Amygdala (tissue), 56 donors: ENCODE results near the gene BMPER.

Experiments used
- DNase-seq, 56 donors: peaks; one replicate each; lab custom pipeline; 2025; lab: John Stamatoyannopoulos, UW

The BMPER gene

DNA sequence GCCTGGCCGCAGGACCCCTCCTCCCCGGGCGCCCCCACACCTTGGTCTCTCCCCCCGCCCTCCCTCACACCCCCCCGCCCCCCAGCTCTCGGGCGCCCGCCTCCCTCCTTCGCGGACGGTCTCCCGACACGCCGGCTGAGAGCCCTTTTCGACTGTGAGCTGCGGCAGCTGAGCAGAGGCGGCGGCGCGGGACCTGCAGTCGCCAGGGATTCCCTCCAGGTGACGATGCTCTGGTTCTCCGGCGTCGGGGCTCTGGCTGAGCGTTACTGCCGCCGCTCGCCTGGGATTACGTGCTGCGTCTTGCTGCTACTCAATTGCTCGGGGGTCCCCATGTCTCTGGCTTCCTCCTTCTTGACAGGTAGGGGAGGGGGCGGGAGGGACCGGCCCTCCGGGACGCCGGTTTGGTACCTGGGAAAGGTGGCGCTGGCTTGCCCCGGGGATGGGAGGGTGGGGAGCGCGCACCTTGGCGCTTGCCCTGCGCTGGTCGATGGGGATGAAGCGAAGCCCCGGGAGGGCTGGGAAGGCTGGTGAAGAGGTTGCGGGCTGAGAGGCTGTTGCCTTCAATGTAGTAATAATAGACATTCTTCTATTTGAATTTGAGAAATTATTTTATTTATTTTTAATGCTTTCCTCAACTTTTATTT is at the start of gene BMPER:
BMPER (plus strand) TSS at position 151 of the 644 bp plus-strand sequence; CDS start at position 226, 75 bp downstream.
- peak in 19 of 56 donors; percentile 4 to 55 (median 26) for DNase-seq

GRCh38 chr7:33861947-33862346 is 43.4 kb upstream of the BMPER start:
- no peak for DNase-seq

DNA sequence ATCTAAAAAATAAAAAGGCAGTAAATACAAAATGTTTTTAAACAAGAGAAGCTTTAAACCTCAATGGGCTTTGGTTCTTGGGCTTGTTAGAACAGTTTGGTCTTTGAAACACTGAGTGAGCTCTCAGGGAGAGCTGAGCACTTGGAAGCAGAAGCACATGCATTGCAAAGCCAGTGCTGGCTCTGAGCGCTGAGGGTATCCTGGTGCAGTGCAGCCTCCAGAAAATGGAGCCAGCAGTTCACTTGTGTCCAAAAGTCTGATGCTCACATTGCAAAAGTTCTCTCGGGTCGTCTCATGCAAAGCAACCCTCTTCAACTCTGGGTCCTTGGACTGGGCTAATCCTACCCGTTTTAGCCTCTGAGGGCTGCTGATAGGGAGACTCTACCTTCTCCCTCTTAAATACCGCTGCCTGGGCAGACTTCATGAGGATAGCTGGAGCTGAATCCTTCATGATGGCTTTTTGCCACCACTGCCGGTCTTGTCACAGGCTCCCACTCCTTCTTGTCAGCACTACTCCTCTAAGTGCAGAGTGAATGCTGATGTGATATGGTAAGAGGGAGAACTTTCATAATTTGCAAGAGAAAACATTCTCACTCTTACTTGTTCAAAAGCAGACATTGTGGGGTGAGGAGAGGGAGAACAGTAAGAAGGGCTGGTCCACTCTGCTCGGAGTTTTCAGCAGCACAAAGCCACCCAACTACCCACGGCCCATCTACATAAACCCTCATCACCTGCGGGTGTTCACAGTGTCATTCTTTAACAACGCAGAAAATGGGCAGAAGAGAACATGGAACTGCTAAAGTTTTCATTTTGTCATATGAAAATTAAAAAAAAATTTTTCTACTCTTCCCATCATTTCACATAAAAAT is 42.2 kb upstream of the BMPER start:
- peak in 35 of 56 donors; percentile 4 to 71 (median 21) for DNase-seq

- DNase-seq, result no peak
These were observed 37.2 kb upstream of the BMPER start for GRCh38 chr7:33868166-33868565.

DNA sequence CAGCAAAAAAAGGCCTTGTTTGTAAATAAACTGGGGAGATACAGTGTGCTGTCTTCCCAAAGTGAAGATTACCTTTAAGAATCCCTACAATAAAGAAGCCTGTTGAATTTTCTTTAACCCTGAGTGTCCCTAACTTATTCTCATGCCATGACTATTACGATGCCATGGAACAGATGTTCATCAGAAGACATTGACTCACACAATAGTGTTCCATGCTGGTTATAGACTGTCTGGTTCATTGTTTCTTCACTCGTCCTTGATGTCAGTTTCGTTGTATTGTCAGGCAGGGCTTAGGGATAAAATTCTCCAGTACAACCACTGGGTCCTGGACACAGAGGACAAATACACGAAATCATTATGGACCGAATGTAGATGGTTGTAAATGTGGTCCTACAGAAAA is 36.2 kb upstream of the BMPER start:
- DNase-seq, result no peak

DNA sequence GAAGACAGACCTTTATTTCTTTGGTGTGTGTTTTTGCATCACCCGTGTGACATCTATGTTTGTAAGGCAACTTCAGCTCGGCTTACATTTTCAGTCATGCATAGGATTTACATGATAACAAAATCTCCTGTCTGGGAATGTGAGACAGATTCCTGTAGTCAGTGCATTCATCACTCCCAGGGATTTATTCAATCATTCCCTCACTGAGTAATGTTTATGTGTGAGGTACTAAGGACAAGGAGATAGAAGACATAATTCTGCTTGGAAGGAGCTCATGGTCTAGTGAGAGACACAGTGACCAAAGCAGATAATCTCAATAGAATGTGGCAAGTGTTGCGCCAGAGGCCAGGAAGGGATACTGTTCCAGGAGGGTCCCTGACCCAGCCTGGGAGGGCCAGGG is 35.2 kb upstream of the BMPER start:
- no peak for DNase-seq

DNA sequence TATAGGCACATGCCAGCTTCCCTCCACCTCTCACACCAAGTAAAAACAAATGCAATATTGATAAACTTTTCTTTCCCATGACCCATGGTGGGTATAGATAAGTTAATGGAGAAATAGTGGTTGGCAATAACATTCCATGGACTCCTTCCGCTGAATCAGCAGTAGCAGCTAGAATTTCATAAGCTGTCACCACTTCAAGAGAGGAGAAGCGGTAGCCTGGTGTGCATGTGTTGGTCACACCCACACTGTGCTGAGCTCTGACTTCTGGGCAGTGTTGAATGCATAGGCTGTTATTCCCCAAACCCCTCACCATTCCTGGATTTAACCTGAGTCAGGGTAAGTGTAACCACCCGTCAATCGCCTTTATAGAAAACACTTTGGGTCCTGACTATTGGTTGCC is 32.5 kb upstream of the BMPER start:
- no peak for DNase-seq

GRCh38 chr7:33873518-33873917 is 31.8 kb upstream of the BMPER start:
- DNase-seq, result no peak

DNA sequence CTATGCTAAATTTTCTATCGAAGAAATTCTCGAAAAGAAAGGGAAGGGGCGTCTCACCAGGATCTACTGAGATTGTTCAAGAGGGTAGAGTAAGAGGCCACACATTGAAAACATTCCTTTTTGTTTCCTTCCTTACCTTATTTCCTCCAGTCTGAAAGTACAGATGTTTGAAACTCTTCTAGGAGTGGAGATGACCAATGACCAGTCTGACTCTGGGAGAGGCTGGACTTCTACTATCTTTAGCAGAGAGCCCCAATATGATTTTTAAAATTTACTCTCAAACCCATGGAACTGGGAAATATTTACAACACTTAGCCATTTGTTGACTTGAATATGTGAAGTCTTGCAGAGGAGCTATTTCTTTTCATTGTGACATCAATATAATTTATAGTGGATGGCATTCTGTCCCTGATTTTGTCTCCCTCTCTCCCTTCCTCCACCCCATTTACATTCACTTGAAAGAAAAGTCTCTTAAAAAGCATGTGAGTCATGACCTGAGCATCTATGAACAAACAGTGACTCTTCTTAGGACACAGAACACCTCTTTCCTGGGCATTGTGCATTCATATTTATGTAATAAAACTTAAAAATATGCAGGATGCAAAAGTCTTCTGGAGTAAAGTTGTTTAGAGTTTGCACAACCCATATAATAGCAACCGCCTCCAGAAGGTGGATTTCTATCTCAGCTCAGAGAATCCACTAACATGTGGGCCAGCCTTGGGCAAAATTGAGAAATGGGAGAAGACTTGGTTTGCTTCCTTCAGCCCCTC is 31.2 kb upstream of the BMPER start:
- no peak for DNase-seq

DNA sequence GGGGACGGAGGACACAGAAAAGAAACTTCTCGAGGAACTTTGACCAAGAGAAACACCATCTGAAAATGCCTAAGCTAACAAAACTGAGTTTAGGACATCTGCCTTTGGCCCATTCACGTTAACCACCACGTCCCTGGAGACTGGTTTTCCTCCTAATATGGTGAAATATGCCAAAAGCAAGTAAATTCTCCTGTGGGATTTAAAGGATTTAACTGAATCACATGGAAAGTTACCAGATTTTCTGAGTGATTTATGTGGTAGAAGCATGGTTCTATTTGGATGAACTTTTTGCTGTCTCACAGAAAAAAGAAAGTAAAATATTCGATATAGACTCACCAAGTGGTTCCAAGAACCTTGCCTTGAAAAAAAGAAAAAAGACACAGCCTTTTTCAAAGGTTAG is 30.4 kb upstream of the BMPER start:
- no peak for DNase-seq

DNA sequence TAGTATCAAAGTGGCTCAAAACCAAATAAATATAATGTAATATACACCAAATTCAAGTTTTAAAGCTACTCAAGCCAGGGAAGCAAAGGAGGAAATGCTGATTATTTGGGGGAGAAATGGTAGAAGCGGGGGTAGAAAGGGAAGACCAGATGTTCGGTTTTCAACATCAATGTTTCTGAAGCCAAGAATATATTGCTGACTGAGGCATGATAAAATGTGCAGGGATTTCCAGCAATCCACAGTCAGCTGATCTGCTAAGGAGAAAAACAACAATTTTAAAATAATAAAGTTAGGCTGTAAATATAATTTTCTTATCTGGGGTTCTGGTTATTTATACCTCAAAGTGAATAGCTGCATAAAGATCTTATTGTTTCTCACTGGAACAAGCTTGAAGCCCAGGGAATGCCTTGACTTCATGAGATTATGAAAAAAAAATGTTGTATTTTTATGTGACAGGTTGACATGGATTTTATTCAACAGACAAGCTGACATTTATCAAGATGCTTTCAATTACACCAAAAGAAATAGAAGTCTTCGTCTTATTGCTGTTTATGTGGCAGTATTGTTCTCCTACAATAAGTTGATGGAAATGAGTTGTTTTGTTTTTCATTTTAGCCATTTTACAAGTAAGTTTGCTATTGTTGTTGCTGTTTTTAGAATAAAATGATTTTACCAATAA is 28.6 kb upstream of the BMPER start:
- no peak for DNase-seq

- DNase-seq, result no peak
These were observed 24.6 kb upstream of the BMPER start for GRCh38 chr7:33880787-33881186.

DNA sequence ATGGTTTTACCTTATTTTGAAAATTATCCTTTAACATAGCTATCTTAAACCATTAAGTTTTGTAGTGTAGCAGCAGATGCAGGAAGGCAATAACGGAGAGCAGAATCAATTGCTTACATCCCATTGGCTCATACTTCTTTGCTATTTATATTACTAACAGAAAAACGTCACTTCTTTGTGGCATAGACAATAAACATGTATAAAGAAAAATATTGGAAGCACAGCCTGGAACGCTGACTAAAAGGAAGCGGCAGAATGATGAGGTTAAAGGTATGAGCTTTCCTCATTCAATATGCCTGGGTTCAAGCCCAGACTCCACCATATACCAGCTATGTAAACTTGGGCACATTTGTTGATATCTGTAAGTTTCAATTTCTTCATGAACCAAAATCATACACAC is 24.0 kb upstream of the BMPER start:
- no peak for DNase-seq

DNA sequence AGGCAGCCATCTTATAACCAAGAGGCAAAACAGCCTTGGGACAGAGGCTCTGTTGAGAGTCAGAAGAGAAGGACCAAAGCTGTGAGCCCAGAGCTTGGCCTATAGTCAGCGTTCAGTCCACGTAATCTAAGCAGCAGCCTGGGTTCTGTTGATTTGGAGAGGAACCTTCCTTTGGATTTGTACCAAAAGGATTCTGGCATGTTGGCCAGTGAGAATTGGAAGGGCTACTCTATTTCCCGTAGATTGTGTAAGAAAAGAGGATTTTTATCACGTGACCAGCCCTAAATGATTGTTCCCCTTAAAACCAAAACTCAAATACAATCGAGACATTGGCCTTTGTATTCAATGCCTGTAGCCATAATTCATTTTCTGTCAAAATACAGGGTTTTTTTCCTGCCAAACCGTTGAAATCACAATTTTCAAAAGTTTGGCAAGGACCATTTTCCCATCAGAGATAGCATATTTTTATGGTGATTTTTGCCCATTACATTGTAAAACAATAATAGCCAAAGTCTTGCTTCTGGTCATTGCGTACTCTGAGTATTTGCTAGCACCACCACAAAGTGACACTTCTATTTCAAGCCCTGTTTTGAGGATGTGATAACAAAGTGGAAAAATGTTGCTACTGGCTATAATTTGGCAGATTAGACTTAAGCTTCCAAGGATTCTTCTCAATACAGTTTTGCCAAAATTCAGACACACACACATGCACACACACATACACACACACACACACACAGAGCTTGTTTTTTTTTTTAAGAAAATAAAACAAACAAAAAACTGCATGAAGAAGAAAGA is 23.1 kb upstream of the BMPER start:
- DNase-seq, result no peak

DNA sequence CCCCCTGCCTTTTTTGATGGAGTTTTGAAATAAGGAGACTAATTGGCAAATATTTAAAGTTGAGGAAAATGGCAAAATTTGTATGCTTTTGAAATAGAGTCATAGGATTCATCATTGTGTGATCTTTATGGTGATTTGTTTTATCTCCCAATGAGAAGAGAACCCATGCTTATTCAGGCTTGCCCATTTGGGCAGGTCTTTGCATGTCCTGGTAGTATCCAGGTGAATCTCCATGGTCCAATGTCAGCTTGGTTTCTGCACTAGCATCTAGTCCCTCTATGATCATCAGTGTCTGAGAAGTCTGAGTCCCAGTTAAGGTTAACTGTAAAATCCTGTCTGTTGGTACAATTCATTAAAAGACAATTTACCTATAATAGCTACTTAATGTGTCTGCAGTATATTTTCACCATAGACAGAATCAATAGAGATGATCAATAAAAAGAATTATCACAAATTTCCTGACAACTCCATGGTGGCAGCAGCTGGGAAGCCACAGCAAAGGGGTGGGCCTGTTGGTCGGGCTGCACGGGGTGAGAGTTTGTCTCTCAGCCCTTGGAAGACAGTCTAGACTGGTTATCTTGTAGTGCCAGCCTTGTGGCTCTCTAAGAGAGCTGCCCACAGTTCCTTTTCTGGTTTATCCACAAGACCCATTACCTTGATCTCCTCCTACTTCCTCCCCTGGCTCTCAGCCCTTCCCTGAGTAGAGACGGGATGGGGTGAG is 22.2 kb upstream of the BMPER start:
- DNase-seq, result no peak

GRCh38 chr7:33883671-33883965 is 21.7 kb upstream of the BMPER start:
- no peak for DNase-seq

DNA sequence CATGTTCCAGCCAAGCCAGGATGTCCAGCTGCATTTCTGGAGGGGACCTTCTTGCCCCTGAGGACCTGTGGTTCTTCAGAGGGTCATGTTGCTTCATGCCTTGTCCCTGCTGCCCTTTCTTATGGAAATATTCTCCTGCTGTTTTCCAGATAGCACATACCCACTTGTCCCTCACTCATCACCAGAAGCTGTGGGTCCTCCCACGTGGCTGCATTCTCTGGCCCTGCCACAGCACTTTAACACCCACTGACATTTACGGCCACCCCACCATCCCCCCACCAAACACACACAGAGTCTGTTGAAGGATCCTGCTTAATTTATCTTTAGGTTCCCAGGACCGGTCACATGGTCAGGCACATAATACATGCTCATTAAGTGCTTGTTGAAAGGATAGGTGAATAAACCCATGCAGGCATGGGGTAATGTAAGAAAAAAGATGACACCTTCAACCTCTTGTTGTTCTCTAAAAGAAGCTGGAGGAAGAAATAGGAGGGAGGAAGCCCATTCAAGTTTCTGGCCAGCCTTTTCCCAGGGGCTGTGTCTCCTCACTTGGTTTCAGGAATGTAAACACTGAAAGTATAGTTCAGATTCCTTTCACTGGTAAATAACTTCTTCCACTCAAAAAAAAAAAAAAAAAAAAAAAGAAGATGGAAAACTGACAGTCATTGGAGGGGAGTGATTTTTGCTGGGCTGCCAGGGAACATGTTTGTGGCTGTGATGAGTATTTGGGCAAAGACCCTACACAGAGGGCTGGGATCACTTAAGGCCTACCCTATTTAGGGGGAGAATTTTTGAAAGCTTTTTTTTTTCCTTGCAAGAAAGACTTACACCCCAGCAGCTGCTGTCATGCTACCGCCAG is 19.8 kb upstream of the BMPER start:
- no peak for DNase-seq

- no peak for DNase-seq
These were observed 19.2 kb upstream of the BMPER start for GRCh38 chr7:33886149-33886623.
